Stimulated activated CD8-positive, alpha-beta memory T cell treated with anti-CD3 and anti-CD28 coated beads, Interleukin-15, amount 100 ng/mL, for 48 hours (primary cell): ENCODE data around the gene TXNRD1.
"Not testable (repeated sequence)": the region's sequence is repeated elsewhere in the genome, so short reads cannot be mapped to it uniquely, and the experiment has no call there.

Source experiments
- DNase-seq, 2 donors: peaks; one replicate each; pipeline ENCODE4 v3.0.0-alpha.2; 2020; ENCODE audit warnings: low read depth in 2 of 2

The TXNRD1 gene

DNA sequence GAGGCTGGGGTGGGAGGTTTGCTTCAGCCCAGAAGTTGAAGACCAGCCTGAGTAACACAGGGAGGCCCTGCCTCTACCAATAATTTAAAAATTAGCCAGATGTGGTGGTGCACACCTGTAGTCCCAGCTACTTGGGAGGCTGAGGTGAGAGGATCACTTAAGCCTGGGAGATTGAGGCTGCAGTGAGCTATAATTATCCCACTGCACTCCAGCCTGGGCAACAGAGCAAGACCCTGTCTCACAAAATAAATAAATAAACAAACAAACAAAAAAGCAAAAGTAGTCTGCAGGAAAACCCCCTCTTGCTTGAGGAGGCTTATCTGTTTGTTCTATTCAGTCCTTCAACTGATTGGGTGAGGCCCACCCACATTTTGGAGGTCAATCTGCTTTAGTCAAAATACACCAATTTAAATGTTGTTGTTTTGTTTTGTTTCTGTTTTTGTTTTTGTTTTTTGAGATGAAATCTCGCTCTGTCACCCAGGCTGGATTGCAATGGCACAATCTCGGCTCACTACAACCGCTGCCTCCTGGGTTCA, 24.9 kb upstream of the TXNRD1 start:
- DNase-seq, result no peak

DNA sequence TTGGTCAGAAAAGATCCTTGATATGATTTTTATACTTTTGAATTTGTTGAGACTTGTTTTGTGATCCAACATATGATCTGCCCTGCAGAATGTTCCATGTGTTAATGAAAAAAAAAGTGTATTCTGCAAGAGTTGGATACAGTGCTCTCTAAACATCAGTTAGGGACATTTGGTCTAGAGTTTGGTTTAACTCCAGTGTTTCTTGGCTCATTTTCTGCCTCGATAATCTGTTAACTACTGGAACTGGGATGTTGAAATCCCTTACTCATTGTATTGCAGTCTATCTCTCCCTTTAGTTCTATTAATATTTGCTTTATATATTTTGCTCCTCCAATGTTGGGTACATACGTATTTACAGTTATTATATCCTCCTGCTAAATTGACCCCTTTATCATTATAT, 18.3 kb upstream of the TXNRD1 start:
- no peak for DNase-seq

DNA sequence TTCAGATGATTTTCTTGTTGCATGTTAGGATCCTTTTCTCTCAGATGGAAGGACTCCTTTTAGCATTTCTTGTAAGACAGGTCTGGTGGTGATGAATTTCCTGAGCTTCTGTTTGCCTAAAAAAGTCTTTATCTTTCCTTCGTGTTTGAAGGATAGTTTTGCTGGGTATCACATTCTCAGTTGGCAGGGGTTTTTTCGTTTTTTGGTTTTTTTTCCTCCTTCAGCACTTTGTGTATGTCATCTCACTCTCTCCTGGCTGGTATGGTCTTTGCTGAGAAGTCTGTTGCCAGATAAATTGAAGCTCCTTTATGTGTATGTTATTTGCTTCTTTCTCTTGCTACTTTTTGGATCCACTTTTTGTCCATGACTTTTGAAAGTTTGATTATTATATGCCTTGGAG, 15.6 kb upstream of the TXNRD1 start:
- no peak for DNase-seq

DNA sequence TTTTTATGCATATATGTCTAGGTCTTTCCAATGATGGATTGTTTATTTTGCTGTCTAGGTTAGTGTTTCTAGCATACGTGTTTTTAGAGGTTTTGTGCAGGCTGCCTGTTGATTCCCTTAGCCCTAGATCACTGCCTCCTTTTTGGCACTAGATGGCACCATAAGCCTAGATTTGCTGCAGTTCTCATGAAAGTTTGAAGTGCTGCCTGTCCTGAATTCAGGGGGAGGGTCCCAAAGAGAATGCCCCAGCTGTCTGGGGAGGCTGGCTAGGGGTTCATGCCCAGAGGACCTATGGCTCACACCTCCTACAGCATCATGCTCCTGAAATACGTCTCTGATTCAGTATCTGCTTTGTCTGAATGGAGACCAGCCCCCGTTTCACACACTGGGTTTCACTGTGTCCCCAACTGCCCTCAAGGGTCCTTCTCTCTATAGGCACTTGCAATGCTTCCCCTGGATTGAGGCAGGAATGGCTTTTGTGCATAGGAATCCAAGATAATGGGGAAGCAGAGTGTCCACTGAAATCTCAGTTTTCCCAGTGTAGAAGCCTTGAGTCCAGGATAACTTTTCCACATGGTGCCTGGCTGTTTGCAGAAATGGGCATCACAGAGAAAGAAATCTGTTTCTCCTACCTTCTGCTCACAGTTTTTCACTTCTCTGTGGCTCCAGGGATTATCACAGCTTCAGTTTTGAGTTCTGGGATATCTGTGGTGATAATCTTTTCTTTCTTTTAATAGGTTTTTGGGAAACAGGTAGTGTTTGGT, 14.2 kb upstream of the TXNRD1 start:
- DNase-seq, result peak in 1 of 2 donors; percentile 12

DNA sequence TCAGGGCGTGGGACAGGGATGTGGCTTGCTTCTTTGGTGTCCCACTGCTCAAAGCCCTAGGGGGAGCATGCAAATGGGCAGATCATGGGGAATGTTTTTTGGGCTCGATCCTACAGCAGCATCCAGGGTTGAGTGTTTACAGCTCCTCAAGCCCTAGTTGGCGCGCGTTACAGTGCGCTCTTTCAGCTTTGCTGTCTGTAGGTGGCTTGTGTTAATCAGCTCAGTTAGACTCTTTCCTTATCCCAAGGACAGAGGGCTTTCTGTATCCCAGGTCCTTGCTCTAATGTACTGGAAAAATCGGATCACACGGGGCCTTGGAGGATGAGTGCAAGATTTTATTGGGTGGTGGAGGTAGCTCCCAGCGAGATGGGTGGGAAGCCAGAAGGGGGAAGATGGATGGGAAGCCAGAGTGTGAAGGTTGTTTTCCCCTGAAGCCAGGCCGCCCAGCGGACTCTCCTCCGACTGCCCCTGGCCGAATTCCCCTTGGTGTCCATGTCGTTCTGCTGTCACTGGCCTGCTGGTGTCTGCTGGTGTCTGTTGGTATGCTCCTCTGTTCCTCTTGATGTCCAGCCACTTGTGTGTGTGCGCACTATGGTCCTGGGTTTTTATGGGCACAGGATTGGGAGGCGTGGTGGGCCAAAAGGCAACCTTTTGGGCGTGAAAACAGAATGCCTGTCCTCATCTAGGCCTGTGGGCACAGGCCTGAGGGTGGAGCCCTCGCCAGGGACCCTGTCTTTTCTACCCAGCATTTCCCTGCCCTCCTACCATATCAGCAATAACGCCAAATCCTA, 10.7 kb upstream of the TXNRD1 start:
- no peak for DNase-seq

DNA sequence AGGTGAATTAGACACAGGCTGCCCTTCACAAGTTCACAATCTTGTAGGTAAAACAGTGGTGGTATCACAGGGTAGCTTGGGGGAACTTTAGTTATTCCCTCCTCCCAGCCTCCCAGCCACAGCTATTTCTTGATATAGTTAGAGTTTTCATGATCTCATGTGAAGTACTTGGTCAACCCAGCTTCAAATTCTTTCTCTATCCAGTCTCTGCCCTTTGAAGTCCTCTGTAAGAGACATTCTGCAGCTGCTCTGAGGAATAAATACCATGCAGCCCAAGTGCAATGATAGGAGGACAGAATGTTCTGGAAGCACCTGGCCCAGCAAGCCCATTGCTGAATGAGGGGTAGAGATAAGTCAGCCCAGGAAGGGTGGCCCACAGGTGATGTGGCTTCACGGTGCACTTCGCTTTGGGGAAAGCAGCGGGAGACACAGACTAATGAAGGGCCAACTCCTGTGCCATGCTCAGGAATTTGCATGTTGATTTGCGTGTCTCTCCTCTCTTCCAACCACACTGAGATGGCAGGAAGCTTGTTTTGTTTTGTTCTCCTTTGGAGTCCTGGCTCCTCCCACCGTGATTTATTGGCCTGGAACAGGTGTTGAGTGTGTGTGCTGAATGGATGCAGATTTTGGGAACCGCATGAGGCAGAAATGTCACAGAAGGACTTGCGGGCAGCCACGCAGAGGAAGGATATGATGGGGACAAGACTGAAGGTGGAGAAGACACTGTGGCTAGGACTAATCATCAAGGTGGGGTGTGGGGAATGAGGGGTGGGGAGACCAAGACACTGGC, 8.0 kb upstream of the TXNRD1 start:
- no peak for DNase-seq

DNA sequence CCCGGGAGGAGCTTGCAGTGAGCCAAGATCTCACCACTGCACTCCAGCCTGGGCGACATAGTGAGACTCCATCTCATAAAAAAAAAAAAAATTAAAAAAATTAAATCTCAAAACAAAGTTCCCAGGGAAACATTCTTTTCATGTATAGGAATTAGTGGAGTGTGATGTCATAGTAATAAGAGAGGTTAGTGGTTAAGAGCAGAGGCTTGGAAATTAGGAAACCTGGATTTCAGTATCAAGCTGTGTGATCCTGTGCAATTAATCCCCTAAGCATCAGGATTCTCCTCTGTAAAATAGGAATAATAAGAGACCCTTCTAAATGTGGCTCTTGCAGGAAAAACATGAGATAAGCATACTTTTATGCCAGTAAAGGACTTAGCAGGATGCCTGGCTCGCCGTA, 3.1 kb upstream of the TXNRD1 start:
- no peak for DNase-seq

DNA sequence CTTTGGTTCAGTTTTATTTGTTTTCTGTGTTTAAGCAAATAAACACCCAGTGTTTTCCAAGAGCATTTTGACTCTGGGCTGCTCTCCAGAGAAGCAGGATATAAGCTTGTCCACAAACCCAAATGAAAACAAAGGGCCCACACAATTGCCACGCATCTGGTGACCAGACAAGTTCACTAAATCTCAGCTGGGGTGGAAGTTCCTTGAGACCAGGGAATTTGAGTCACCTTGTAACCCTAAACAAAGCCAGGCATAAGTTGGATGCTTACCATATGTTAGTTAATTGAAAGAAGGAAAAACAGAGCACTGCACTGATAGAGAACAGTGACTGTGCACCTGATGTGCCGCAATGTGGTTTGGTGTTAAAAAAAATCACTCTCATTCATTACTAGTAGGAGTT, 1.6 kb upstream of the TXNRD1 start:
- DNase-seq, result no peak

DNA sequence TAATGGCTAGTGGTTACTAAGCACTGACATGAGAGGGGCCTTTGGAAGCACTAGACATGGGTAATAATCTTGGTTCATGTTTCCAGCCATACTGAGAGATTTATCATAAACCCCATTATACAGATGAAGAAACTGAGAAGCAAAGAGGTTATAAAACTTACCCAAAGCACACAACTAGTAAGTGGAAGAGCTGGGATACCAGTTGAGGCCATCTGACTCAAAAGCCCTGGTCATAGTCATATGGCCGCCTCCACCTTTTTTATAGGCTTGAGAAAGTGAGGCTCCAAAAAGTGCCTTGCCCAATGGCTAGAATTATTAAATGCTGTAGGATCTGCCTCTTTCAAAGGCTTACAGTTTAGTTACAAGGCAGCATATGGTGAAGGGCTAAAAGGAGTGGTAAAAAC, 944 bp downstream of the TXNRD1 start:
- no peak for DNase-seq

DNA sequence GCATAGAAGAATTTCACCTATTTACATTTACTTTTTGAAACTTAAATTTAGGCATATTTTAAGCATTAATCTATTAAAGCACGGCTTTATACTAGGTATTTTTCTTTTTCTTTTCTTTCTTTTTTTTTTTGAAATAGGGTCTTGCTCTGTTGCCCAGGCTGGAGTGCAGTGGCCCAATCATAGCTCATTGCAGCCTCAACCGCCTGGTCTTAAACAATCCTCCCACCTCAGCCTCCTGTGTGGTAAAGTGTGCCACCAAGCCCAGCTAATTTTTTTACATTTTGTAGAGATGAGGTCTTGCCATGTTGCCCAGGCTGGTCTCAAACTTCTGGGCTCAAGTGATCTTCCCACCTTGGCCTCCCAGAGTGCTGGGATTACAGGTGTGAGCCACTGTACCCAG, 2.9 kb downstream of the TXNRD1 start:
- DNase-seq, result not testable (repeated sequence)

DNA sequence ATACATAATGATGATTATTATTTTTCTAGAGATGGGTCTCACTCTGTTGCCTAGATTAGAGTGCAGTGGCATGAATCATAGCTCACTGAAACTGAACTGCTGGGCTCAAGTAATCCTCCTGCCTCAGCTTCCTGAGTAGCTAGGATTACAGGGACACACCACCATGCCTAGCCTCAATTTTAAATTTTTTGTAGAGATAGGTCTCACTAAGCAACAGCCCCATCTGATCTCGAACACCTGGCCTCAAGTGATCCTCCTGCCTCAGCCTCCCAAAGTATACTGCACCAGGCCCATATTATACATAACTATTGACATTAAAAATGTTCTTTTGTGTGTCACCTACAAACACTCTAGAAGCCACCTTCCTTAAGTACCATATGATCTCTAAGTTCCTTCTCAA, 3.4 kb downstream of the TXNRD1 start:
- DNase-seq, result no peak

DNA sequence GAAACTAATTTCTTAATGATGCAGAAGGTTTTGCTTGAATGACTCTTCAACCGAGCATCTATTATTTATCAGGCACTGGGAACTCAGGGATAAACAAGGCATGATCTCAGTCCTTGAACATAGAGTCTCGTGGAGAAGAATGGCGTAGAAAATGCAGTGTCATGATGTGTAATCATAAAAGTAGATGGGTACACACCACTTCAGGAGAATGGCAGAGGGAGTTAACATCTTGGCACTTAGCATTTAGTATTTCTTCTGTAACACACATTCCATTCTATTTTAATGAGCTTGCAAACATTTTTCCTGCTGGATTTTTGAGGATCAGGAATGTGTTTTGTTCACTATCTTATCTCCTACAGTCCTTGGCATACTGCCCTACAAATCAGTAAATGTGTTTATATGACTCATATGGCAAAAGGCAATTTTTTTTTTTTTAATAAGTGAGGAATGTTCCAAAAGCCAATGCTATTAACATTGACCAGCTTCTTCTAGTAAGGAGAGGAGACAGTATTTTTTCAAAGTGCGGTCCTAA, 3.8 kb downstream of the TXNRD1 start:
- DNase-seq, result no peak

DNA sequence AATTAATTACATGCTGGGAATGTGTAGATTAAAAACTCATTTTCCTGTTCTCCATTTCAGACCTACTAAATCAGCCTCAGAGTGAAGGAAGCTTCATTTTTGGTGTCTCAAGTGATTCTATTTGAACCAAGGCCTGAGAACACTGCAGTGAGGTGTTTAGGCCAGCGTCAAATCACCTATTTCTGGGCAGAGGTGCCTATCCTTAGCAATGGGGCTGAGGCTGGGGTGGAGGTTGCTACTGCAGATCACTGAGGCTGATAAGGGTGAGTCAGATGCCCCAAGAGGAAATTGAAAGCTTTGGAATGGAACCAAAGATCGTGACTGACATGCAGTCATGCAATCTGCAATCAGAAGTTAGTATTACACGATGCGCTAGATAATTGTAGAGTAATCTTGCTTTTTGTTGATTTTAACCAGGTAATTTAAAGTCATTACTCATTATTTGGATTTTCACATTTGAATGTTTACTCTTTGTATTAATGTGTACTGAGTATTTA, 4.4 kb downstream of the TXNRD1 start:
- peak; percentile 49 to 65 for DNase-seq

DNA sequence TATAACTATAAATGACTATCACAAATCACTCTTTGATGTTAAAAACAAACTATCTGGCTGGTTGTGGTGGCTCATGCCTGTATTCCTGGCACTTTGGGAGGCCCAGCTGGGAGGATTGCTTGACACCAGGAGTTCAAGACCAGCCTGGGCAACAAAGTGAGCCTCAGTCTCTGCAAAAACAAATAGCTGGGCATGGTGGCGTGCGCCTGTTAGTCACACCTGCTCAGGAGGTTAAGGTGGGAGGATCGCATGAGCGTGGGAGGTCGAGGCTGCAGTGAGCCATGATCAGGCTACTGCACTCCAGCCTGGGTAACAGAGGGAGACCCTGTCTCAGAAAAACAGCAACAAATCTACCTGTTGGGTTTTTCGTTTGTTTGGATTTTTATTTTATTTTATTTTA, 5.4 kb downstream of the TXNRD1 start:
- peak in 1 of 2 donors; percentile 25 for DNase-seq

DNA sequence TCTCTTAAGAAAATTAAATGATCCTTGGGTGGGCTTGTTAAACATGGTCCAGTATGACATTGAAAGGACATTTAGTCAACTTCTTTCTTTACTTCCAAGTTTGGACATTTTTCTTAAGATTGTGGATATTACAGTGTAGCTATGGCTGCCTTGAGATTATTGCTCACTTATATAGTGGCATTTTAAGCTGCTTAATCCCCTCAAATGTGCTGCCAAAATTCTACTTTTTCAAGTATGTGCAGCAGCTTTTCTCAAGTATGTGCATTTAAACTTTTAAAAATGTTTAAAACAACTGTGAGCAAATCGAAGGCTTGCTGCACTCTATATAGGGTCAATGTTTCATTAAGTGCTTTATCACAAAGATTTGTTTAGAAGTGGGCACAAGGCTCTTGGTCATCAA, 7.4 kb downstream of the TXNRD1 start:
- no peak for DNase-seq

DNA sequence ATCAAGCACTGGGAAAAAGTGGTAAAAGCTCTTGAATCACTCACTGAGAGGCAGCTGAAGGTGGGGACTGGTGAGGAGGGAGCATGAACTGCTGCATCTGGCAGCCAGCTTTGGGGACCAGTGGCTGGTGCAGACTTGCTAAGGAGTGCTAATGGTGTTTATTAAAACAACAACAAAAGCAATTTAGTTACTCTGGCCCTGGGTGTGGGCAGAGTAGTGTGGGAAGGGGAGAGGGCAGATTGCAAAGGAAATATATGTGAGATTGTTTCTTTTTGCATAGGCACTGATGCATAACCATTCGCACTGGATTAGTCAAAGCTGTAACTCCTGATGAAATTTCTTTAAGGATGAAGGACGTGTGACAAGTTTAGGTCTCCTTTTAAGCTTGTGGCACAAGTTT, 8.1 kb downstream of the TXNRD1 start:
- no peak for DNase-seq

DNA sequence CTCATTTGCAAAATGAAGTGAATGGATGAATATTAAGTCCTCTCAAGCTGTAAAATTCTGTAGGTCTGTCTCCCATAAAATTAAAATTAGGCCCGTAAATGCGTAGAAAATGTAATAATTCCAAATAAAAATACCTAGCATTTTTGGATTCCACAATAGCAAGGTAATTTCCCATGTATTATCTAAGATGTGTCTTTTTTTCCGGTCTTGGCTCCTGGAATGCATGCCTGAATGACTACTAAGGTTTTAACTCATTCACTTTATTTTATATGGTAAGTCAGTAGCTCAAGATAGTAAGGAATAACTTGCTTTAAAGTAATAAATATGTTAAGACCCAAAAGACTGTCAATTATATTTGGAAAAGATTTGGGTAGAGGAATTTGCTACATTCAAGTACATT, 11.1 kb downstream of the TXNRD1 start:
- no peak for DNase-seq

DNA sequence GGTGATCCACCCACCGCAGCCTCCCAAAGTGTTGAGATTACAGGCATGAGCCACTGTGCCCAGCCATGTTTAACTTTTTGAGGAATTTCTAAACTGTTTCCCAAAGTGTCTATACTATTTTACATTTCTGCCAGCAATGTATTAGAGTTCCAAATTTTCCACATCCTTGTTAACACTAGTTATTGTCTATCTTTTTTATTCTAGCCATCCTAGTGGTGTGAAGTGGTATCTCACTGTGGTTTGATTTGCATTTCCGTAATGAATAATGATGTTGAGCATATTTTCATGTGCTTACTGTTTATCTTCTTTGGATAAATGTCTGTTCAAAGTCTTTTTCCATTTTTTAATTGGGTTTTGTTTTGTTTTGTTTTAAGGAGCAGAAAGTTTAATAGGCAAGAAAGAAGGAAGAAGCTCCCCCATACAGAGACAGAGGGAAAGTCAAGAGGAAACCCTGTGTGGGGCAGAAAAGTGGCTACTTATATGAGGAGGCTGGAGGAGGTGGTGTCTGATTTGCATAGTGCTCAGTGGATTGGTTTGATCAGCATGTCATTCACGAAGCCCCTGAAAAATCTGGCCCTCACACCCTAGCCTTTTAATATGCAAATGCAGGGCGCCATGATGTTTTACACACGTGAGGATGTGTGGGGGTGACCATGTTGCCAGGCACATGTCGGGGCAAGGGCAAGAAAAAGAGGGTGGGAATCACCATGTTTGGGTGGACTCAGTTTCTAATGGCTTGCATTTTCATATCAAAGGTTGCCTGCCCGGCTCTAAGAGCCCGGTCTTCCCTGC, 14.9 kb downstream of the TXNRD1 start:
- no peak for DNase-seq

DNA sequence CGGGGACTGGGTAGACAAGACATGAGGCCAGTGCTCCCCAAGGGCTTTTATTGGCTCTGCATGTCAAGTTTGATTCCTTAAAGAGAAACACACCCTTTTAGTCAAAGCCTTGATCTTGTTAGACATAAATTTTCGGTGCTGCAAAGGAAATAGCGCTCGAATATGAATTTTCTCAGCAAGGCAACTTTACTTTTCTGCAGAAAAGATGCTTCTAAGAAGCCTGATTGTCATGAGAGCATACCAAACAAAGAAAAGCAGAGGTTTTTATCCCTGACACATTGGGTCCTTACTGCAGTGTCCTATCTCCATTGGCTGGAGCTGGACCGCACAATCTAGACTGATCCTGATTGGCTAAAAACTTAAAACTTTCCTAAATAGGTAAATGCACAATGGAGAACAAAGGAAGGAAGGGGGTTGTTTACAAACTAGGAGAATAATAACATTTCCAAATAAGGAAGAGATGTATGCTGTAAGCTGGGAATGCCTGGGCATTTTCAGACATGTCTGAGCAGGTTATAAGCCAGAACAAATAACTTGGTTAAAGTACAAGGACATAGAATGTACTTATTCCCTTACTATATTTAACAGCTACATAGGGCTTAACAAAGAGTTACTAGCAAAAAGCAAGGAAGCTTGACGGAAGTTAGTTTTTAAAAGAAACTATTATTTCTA, 17.2 kb downstream of the TXNRD1 start:
- no peak for DNase-seq

DNA sequence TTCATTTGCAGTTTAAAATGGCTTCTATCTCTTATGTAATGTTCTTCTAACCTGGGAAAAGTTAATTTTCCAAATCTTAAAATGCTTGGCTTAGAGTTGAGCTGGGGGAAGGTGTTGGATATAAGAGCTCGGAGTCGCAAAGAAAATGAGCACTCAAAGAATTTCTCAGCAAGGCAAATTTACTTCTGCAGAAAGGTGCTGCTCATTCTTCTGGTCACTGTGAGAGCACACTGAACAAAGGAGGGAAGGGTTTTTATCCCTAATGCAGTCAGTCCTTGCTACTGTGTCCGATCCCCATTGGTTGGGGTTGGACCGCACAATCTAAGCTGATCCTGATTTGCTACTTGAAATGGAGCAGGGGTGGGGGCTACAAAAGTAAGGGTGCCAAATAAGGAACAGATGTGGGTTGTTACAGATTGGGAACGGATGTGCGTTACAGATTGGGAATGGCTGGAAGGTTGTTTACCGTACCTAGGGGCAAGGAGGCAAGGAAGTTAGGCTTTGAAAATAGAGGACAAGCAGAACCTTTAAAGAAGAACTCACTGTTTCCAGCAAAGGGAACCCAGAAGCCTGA, 19.4 kb downstream of the TXNRD1 start:
- no peak for DNase-seq
